ENCODE results near the gene MALT1. TPM values are rescaled to one million over a fixed set of nuclear protein-coding genes. Genes with fewer than 3 reads are reported as not detected.

MALT1 gene
- total RNA-seq, 2 donors from 2014 or later, result 40.8 to 50.6 TPM

DNA sequence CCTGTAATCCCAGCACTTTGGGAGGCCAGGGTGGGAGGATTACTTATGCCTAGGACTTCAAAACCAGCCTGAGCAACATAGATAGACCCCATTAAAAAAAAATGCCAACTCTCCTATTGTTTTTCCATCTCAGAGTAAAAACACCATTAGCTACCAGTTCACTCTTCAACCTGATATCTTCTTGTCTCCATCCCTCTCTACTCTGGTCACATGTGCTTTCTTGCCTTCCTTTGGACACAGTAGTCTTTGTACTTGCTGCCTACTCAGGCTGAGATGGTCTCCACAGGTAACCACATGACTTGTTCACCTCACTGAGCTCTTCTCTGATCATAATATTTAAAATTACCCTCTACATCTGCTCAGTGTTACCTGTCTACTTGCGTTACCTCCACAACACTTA, 5.0 kb downstream of the MALT1 start:
- peaks cover 69% of the 10 kb centered on the region for H3K4me1 Mint-ChIP-seq (ENCODE audit: low read depth)
- DNase-seq (no peak), ATAC-seq (replicated peaks in 1 of 2) (no peak)
- peak overlapping the region; percentile 54 to 73 for H3K4me3 Mint-ChIP-seq
- peak overlapping the region; percentile 8 for H3K27ac Mint-ChIP-seq
- H3K9me3 Mint-ChIP-seq, result no peaks in the 10 kb centered on the region
- H3K36me3 Mint-ChIP-seq (ENCODE audit: insufficient read depth in 2 of 2), result peaks cover 4 to 5% of the 10 kb centered on the region in 2 donors
- H3K27me3 Mint-ChIP-seq (ENCODE audit: low read depth), result no peaks in the 10 kb centered on the region

DNA sequence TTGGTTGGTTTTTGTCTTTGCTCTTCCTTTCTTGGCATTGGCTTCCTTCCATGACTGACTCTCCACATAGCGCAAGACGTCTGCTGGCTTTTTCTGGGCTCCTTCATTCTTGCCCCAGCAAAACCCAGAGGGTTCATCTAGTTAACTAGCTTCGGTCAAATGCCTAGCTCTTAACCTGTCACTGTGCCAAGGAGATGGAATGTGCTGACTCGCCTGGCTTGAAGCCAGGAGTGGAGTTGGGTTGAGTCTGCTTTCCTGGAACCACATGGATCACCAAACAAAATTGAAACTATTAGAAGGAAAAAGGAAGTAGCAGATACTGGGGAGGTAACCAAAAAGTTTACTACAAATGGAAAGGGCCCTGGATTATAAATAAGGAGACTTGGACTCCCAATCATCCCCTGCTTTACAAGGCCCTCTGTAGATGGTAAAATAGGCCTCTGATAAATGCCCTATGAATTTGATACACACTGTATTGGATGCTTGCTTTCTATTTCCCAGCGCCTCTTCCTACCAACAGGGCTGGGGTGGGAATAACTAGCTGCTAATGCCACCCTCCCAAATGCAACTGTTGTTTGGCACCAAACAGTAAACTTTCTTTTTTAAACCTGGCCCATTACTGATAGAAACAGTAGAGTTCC, 11.3 kb downstream of the MALT1 start:
- ATAC-seq (replicated peaks in 1 of 2) (no peak), DNase-seq (no peak)
- Mint-ChIP-seq H3K4me3 (no peak overlapping the region), H3K4me1 (ENCODE audit: low read depth) (peaks cover 66% of the 10 kb centered on the region), H3K27ac (no peak overlapping the region), H3K27me3 (ENCODE audit: low read depth) (no peaks in the 10 kb centered on the region), H3K9me3 (no peaks in the 10 kb centered on the region), H3K36me3 (ENCODE audit: insufficient read depth in 2 of 2) (peaks cover 10 to 26% of the 10 kb centered on the region in 2 donors)

DNA sequence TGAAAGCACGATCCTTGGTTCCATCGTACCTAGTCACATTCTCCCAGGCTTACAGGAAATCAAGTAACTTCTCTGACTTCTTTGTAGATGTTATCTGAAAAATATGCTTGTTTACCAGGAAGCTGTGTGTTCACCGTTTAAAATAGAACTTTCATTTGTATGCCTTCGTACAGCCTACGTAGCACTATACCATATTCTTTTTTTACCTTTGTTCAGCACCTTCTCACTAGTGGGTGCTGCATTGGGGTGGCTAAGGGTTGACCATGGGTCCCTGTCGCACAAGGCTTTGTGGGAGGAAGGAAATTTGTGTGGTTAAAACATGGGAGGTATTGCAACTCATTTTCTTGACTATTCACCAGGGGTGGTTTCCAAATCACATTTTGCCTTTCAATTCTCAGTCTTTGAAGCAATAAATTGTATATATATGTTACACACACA, 16.6 kb downstream of the MALT1 start:
- H3K27me3 Mint-ChIP-seq (ENCODE audit: low read depth), result no peaks in the 10 kb centered on the region
- DNase-seq, result peak; percentile 60 to 64
- peak overlapping the region; percentile 94 for H3K27ac Mint-ChIP-seq
- peaks cover 17 to 32% of the 10 kb centered on the region in 2 donors for H3K36me3 Mint-ChIP-seq (ENCODE audit: insufficient read depth in 2 of 2)
- peak overlapping the region; percentile 78 to 87 for H3K4me3 Mint-ChIP-seq
- H3K9me3 Mint-ChIP-seq, result peaks cover 3 to 5% of the 10 kb centered on the region in 2 donors
- H3K4me1 Mint-ChIP-seq (ENCODE audit: low read depth), result peaks cover 59% of the 10 kb centered on the region
- ATAC-seq (replicated peaks in 1 of 2), result peak; percentile 92

DNA sequence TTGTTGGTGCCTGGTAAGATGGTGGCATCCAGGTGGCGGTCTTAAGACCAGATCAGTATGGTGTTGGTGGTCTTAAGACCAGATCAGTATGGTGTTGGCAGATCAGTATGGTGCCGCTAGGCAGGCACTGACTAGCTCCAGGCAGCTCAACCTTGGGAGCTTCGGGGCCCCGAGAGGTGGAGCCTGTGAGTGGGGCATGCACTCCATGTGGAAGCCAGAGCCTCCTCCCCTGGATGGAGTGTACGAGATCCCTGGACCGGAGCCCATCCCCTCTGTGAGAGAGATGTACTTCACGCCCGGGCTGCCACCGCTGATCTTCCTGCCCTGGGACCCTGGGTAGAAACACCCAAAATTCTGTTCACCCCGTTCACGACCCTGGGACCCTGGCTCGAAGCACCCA, 19.0 kb downstream of the MALT1 start:
- Mint-ChIP-seq H3K27me3 (ENCODE audit: low read depth) (no peaks in the 10 kb centered on the region), H3K4me3 (no peak overlapping the region), H3K27ac (no peak overlapping the region), H3K36me3 (ENCODE audit: insufficient read depth in 2 of 2) (peaks cover 19 to 34% of the 10 kb centered on the region in 2 donors), H3K4me1 (ENCODE audit: low read depth) (peaks cover 47% of the 10 kb centered on the region), H3K9me3 (peaks cover 3 to 5% of the 10 kb centered on the region in 2 donors)
- ATAC-seq (replicated peaks in 1 of 2) (no peak), DNase-seq (no peak)

DNA sequence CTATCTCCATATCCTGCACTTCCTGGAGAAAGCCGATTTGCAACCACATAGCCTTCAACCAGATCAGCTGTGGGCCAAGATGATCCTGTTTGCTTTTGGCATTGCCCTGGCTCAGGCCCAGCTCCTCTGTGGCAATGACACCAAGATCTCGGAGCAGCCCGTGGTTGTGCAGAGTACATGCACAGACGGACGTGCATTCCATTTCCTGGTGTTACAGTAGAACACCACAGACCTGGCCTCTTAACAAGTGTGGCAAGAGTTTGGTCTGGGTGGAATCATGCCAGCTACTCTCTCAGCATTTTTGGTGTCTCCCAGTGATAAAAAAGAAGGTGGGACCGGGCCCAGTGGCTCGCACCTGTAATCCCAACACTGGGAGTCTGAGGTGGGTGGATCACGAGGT, 20.0 kb downstream of the MALT1 start:
- Mint-ChIP-seq H3K36me3 (ENCODE audit: insufficient read depth in 2 of 2) (peaks cover 19 to 35% of the 10 kb centered on the region in 2 donors), H3K27ac (no peak overlapping the region)
- no peak for ATAC-seq (replicated peaks in 1 of 2)

DNA sequence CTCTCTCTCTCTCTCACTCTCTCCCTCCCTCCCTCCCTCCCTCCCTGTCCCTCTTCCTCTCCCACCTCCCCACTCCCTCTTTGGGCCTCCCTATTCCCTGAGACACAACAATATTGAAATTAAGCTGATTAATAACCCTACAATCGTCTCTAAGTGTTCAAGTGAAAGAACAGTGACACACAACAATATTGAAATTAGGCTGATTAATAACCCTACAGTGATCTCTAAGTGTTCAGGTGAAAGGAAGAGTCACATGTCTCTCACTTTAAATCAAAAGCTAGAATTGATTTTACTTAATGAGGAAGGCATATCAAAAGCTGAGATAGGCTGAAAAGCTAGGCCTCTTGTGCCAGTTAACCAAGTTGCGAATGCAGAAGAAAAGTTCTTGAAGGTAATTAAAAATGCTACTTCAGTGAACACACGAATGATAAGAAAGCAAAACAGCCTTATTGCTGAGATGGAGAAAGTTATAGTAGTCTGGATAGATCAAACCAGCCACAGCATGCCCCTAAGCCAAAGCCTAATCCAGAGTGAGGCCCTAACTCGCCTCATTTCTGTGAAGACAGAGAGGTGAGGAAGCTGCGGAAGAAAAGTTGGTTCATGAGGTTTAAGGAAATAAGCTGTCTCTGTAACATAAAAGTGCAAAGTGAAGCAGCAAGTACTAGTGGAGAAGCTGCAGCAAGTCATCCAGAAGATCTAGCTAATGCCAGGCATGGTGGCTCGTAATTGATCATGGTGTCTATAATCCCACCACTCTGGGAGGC, 21.3 kb downstream of the MALT1 start:
- H3K36me3 Mint-ChIP-seq (ENCODE audit: insufficient read depth in 2 of 2), result peaks cover 16 to 31% of the 10 kb centered on the region in 2 donors
- DNase-seq (no peak), ATAC-seq (replicated peaks in 1 of 2) (peak; percentile 20 to 23)
- no peaks in the 10 kb centered on the region for H3K27me3 Mint-ChIP-seq (ENCODE audit: low read depth)
- peak overlapping the region; percentile 28 to 65 for H3K4me3 Mint-ChIP-seq
- H3K27ac Mint-ChIP-seq, result peak overlapping the region; percentile 35
- H3K4me1 Mint-ChIP-seq (ENCODE audit: low read depth), result peaks cover 24% of the 10 kb centered on the region
- peaks cover 3 to 5% of the 10 kb centered on the region in 2 donors for H3K9me3 Mint-ChIP-seq

More for the DNA sequence above, 20.0 kb downstream of the MALT1 start:
- H3K4me3 Mint-ChIP-seq, result no peak overlapping the region
- H3K4me1 Mint-ChIP-seq (ENCODE audit: low read depth), result peaks cover 37% of the 10 kb centered on the region
- H3K9me3 Mint-ChIP-seq, result peaks cover 3 to 5% of the 10 kb centered on the region in 2 donors
- H3K27me3 Mint-ChIP-seq (ENCODE audit: low read depth), result no peaks in the 10 kb centered on the region
- DNase-seq, result no peak

DNA sequence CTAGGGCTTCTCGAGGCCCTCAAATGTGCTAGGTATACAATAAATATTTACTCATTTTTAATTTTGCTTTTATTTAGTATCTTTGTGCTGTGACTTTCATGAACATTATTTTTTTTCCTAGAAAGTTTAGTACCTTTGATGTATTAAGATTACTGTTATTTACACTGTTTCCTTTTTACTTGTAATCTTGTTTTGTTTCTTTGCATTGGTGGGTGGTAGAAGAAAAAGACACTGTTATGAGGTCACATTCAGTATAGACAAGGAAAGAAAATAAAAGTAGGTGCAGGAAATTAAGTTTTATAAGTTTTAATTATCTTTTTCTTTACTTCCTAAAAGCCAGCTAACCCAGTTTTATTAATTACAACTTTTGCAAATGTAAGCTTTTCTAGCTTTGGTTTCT, 23.0 kb downstream of the MALT1 start:
- H3K9me3 Mint-ChIP-seq, result peaks cover 3 to 5% of the 10 kb centered on the region in 2 donors
- H3K4me3 Mint-ChIP-seq, result no peak overlapping the region
- H3K27ac Mint-ChIP-seq, result no peak overlapping the region
- H3K27me3 Mint-ChIP-seq (ENCODE audit: low read depth), result no peaks in the 10 kb centered on the region
- peaks cover 9% of the 10 kb centered on the region for H3K4me1 Mint-ChIP-seq (ENCODE audit: low read depth)
- DNase-seq (no peak), ATAC-seq (replicated peaks in 1 of 2) (no peak)
- peaks cover 16 to 33% of the 10 kb centered on the region in 2 donors for H3K36me3 Mint-ChIP-seq (ENCODE audit: insufficient read depth in 2 of 2)

DNA sequence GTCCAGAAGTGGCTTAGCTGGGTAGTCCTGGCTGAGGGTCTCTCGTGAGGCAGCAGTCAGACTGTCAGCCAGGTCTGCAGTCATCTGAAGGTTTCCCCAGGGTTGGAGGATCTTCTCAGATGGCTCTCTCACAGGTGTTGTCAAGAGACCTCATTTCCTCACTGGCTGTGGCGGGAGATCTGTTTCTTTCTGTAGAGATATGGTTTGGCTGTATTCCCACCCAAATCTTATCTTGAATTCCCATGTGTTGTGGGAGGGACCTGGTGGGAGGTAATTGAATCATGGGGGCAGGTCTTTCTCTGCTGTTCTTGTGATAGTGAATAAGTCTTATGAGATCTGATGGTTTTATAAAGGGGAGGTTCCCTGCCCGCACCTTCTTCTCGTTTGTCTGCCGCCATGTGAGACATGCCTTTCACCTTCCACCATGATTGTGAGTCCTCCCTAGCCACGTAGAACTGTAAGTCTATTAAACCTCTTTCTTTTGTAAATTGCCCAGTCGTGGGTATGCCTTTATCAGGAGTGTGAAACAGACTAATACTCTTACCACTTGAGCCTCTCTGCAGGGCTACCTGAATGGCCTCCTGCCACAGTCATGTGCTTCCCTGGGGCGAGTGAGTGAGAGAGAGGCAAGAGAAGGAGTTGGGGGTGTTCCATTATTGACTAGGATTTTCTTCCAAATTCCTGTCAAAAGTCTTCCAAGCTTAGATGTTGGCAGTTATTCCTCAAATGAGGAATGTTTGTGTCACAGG, 23.6 kb downstream of the MALT1 start:
- Mint-ChIP-seq H3K4me3 (peak overlapping the region in 1 of 2 donors; percentile 78), H3K9me3 (peaks cover 0 to 2% of the 10 kb centered on the region in 2 donors), H3K27ac (peak overlapping the region; percentile 39), H3K27me3 (ENCODE audit: low read depth) (no peaks in the 10 kb centered on the region), H3K4me1 (ENCODE audit: low read depth) (peaks cover 2% of the 10 kb centered on the region), H3K36me3 (ENCODE audit: insufficient read depth in 2 of 2) (peaks cover 11 to 26% of the 10 kb centered on the region in 2 donors)
- ATAC-seq (replicated peaks in 1 of 2) (no peak), DNase-seq (no peak)

DNA sequence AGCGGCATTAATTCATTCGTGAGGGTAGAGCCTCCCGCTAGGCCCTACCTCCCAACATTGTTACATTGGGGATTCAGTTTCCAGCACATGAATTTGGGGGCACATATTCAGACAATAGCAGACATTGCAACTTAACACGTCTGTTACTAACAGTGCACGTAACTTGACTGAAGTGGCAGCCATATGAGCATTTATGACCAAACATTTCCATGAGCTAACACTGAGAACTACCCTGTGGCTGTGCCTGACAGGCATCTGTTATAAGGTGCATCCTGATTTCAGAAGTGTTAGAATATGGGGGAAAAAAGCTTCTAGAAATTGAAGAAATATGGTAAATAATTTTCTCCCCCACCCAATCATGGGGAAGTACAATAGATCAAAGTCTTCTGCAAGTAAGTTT, 24.5 kb downstream of the MALT1 start:
- no peaks in the 10 kb centered on the region for H3K4me1 Mint-ChIP-seq (ENCODE audit: low read depth)
- ATAC-seq (replicated peaks in 1 of 2) (peak; percentile 81), DNase-seq (no peak)
- peak overlapping the region; percentile 39 for H3K27ac Mint-ChIP-seq
- peak overlapping the region; percentile 56 to 78 for H3K4me3 Mint-ChIP-seq
- H3K36me3 Mint-ChIP-seq (ENCODE audit: insufficient read depth in 2 of 2), result peaks cover 4 to 19% of the 10 kb centered on the region in 2 donors
- H3K27me3 Mint-ChIP-seq (ENCODE audit: low read depth), result no peaks in the 10 kb centered on the region
- H3K9me3 Mint-ChIP-seq, result no peaks in the 10 kb centered on the region

DNA sequence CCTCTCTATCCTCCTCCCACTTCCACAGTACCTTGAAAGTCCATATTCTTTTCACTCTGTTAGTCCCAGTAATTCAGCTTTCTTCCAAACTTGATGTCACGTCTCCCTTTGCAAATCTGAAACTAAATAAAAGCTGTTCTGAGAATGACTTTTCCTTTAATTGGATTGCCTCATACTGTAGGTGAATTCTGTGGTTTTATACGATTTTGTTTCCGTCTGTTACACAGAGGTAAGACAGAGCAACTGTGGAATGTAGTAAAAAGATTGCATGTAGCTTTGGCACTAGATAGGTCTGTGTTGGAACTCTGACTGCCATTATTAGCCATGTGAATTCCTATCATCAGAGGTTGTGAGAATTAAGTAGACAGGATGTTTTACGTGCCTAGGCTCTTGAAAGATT, 25.9 kb downstream of the MALT1 start:
- Mint-ChIP-seq H3K36me3 (ENCODE audit: insufficient read depth in 2 of 2) (peaks cover 12 to 28% of the 10 kb centered on the region in 2 donors), H3K9me3 (no peaks in the 10 kb centered on the region), H3K4me1 (ENCODE audit: low read depth) (peaks cover 9% of the 10 kb centered on the region), H3K4me3 (peak overlapping the region; percentile 71 to 77), H3K27me3 (ENCODE audit: low read depth) (no peaks in the 10 kb centered on the region), H3K27ac (peak overlapping the region; percentile 6)
- ATAC-seq (replicated peaks in 1 of 2) (peak; percentile 48 to 49), DNase-seq (no peak)

DNA sequence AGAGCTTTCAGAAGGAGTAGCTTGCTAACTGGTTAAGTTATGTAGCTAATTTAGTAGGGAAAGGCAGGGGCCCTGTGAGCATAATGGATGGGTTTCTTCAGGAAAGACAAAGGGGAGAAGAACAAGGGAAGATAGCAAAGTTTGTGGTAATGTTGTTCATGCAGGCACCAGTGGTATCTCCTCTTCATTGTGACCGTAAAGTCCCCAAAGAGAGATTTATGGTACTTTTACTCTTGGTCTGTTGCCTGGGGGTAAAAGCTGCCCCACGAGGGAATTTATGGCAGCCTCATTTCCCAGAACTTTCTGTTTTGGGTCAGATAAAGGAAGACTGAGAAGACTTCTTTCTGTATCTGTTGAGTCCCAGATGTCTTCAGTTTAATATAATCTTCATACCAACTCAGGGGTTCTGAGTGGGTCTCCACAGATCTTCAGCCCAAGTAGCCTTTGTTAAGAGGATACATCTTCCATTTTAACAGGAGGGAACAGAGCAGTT, 27.5 kb downstream of the MALT1 start:
- Mint-ChIP-seq H3K27me3 (ENCODE audit: low read depth) (no peaks in the 10 kb centered on the region), H3K4me1 (ENCODE audit: low read depth) (peaks cover 9% of the 10 kb centered on the region)

DNA sequence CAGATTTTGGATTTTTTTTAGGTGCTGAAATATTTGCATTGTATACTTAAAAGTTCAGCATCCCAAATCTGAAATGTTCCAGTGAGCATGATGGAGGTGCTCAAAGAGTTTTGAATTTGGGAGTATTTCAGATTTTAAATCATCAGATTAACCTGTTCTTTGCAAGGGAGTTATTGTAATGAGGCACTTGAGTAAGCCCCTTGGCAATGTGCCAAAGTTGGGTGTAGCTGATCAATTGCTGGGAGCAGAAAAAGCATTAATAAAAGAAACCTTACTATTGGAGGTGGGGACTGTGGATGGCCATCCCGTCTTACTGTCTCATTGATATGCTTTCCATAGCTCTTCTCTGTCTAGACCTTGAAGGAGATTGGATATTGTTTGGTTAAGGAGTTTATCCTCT, 28.3 kb downstream of the MALT1 start:
- Mint-ChIP-seq H3K4me3 (no peak overlapping the region), H3K27me3 (ENCODE audit: low read depth) (no peaks in the 10 kb centered on the region), H3K4me1 (ENCODE audit: low read depth) (peaks cover 9% of the 10 kb centered on the region), H3K36me3 (ENCODE audit: insufficient read depth in 2 of 2) (peaks cover 16 to 42% of the 10 kb centered on the region in 2 donors), H3K9me3 (no peaks in the 10 kb centered on the region), H3K27ac (no peak overlapping the region)
- DNase-seq, result peak in 1 of 2 donors; percentile 16
- no peak for ATAC-seq (replicated peaks in 1 of 2)

More for the DNA sequence above, 27.5 kb downstream of the MALT1 start:
- ATAC-seq (replicated peaks in 1 of 2), result no peak
- Mint-ChIP-seq H3K27ac (no peak overlapping the region), H3K36me3 (ENCODE audit: insufficient read depth in 2 of 2) (peaks cover 16 to 37% of the 10 kb centered on the region in 2 donors), H3K4me3 (no peak overlapping the region), H3K9me3 (no peaks in the 10 kb centered on the region)
- DNase-seq, result no peak

DNA sequence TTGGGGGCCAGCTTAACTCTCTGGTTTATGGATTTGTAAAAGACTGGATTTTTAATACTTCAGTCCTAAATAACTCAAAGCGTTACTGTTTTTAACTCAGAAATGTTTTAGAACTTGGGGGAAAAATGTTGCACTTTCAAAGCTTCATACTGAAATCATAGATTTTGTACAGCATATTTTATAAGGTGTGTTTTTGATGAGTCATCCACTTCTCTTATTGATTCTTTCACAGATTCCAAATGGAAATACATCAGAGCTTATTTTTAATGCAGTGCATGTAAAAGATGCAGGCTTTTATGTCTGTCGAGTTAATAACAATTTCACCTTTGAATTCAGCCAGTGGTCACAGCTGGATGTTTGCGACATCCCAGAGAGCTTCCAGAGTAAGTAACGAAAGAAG, 28.9 kb downstream of the MALT1 start:
- DNase-seq, result no peak
- peaks cover 14 to 43% of the 10 kb centered on the region in 2 donors for H3K36me3 Mint-ChIP-seq (ENCODE audit: insufficient read depth in 2 of 2)
- peaks cover 9% of the 10 kb centered on the region for H3K4me1 Mint-ChIP-seq (ENCODE audit: low read depth)
- H3K27ac Mint-ChIP-seq, result no peak overlapping the region
- no peak for ATAC-seq (replicated peaks in 1 of 2)
- no peak overlapping the region for H3K4me3 Mint-ChIP-seq
- H3K27me3 Mint-ChIP-seq (ENCODE audit: low read depth), result no peaks in the 10 kb centered on the region
- H3K9me3 Mint-ChIP-seq, result no peaks in the 10 kb centered on the region

All from activated T-cell treated with anti-CD3 and anti-CD28 coated beads, Interleukin-2, amount 50 U/mL, for 72 hours (primary cell).